ENCODE data around the gene PIEZO1. TPM values are rescaled to one million over a fixed set of nuclear protein-coding genes. Genes with fewer than 3 reads are reported as not detected.
"Not testable (repeated sequence)": the region's sequence is repeated elsewhere in the genome, so short reads cannot be mapped to it uniquely, and the experiment has no call there.

Gene PIEZO1
- polyA plus RNA-seq, 4 donors = 25.6 to 55.5 (median 32.9) TPM

DNA sequence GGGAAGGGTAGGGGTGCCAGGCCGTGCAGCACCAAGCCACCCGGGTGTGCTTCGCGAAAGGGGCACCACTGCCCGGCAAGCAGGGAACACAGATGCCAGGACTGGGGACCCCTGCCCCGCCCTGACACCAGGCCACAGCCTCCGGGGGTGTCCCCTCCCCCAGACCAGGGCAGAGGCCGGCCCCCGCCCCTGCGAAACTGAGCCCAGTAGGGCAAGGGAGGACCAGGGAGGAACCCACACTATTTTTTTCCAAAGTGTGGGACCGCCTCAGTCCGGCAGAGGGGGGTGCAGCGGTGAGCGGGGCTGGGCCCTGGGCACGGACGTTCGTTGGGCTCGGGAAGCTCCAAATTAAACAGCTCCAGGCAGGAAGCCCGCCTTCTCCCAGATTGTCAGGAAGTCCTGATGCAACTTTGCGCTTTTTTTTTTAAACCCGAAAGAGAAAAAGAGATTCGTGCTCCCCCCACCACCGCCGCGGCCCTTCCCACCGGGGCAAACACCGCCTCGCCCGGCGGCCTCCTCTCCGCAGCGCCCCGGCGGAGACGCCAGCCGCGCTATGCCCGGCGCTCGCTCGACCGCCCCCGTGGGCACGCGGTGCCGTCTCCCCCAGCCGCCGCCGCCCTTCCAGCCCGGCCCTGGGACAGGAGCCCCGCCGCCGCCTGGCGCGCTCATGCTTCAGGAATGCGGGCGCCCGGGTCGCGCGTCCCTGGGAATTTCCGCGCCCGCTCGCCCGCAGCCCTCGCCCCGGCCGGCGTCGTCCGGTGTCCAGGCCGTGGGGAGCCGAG, 755 bp downstream of the PIEZO1 start:
- no peak for DNase-seq (ENCODE audit: low read depth in 4 of 4, low spot score in 3 of 4)

- DNase-seq (ENCODE audit: low read depth in 4 of 4, low spot score in 3 of 4) = no peak
These were observed 1.5 kb downstream of the PIEZO1 start for GRCh38 chr16:88783391-88784073.

- DNase-seq (ENCODE audit: low read depth in 4 of 4, low spot score in 3 of 4) = no peak
These were observed 2.3 kb downstream of the PIEZO1 start for GRCh38 chr16:88782454-88783390.

DNA sequence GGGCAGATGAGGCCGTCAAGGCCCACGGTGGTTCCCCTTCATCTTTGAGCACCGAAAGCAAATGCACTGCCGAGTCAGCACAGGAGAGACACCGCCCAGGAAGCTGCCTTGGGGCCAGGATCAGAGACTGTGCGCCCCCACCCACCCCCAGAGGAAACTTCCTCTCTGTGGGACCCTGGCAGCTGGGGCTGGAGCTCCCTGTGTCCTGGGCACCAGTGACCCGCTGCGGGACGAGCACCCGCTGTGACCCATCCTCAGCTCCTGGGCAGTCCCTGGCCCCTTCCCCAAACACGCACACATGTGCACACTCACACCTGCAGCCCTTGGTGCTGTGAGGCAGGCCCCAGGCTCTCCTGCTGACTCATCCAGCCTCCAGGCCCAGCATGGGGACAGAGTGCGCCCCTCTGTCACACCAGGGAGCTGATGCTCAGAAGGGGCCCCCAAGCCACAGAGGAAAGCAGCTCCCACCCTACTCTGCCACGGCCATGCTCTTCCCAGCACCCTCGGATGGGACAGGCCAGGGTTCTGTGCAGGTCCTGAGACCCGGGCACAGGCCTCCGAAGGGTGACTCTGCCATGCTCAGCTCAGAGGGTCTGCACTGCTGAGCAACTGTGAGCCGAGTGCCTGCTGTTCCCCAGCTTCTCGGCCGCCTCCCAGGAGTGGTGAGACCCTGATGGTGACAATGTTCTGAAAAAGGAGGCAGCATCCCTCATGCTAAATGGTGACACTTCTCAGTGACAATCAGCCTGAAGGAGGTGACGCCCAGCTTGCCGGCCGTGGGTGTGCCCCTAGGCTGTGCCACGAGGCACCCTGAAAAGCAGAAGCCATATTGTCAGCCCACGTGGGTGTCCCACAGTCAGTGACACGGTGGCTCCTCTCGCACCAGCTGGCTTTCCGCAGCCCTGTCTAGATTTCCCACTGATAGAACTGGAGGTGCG, 3.6 kb downstream of the PIEZO1 start:
- DNase-seq (ENCODE audit: low read depth in 4 of 4, low spot score in 3 of 4) = no peak

DNA sequence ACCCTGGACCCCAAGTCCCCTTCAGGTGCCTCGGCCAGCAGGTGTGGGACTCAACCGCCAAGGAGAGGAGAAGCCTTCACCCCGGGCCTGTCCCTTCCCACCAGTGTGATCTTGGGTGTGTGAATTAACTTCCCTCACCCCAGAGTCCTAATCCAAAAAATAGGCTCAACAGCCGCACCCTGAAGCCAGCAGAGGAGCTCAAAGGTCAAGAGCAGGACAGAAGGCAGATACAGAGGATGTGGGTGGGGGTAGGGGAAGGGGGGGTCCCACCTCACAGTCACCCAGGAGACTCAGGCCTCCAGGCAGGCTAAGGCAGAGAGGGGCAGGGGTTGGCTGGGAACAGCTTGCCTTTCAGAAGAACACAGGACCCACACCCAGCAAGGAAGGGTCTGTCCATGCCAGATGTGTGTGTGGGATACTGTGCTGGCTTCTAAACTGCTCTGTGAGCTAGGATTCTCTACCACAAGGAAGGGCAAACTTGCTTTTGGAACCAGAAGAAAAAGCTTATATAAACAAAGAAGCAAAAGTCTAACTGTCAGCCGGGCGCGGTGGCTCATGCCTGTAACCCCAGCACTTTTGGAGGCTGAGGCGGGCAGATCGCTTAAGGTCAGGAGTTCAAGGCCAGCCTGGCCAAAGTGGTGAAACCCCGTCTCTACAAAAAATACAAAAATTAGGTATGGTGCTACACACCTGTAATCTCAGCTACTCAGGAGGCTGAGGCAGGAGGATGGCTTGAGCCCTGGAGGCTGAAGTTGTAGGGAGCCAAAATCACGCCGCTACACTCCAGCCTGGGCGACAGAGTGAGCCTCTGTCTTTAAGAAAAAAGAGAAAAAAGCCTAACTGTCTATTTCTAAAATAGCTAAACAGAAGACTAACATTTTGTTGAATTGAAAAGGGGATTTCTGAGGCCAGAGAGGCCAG, 4.6 kb downstream of the PIEZO1 start:
- no peak for DNase-seq (ENCODE audit: low read depth in 4 of 4, low spot score in 3 of 4)

DNA sequence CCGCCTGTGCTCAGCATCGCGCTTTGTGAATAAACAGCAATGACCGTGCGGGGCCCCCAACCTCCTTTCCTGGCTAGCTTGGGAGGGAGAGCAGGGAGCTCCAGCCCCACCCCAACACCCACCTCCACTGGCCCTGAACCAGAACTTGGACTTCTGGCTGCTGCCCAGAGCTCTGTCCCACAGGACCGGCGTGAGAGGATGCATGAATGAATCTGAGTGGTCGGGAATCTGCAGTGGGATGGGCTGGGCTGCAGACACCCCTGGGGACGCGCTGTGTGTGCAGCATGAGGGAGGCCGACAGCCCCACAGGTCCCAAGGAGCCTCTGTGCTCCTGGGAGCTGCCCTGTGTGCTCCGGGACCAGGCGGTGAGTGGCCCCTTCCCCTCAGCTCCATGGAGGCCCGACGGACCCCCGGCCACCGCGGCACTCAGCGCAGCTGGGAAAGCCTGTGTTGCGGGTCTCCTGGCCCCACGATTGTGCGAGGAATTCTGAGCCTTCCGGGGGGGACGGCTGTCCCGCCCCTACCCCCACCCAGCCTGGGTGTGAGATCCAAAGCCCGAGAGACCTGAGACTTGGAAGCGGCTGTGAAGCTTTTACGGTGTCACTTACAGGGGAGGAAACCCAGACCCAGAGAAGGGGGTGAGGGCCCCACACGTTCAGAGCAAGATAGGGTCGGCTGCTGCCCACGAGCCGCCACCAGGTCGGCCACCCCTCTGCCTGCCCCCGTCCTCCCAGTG, 5.4 kb downstream of the PIEZO1 start:
- no peak for DNase-seq (ENCODE audit: low read depth in 4 of 4, low spot score in 3 of 4)

DNA sequence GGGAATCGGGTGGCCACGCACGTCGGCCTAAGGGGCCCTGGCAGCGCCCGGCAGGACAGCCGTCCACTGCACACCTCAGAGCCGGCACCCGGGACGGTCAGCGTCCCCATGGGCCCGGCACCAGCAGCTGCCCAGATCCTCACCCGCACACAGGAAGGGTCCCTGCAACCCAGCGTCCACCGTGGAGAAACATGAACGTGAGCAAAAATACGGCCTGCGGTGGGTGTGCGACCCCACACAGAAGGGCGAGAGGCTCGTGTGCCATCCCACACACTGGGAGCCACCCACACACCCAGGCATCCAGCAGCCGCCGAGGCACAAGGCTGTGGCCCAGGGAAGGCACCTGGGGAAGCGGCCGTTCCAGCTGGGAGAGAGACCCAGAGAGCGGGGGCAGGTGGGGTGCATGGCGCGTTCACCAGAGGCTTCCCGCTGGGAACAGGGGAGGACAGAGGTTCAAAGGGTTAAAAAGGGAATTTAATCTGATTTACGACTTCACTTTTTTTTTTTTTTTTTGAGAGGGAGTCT, 6.4 kb downstream of the PIEZO1 start:
- DNase-seq (ENCODE audit: low read depth in 4 of 4, low spot score in 3 of 4) = no peak

DNA sequence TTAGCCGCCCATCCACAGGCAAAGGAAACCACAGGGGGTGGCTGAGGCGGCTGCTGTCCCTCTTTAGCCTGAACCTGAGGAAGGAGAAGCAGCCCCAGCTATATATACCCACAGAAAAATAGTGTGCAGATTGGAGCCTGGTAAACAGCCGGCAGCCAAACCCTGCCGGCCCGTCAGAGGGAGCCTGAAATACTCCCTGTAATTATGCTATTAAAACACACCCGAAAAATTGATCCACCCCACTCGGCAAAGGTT, 6.8 kb downstream of the PIEZO1 start:
- DNase-seq (ENCODE audit: low read depth in 4 of 4, low spot score in 3 of 4) = no peak

GRCh38 chr16:88777471-88778270, 7.3 kb downstream of the PIEZO1 start:
- no peak for DNase-seq (ENCODE audit: low read depth in 4 of 4, low spot score in 3 of 4)

GRCh38 chr16:88775825-88776224, 9.2 kb downstream of the PIEZO1 start:
- DNase-seq (ENCODE audit: low read depth in 4 of 4, low spot score in 3 of 4) = no peak

GRCh38 chr16:88774544-88775393, 10.3 kb downstream of the PIEZO1 start:
- no peak for DNase-seq (ENCODE audit: low read depth in 4 of 4, low spot score in 3 of 4)

DNA sequence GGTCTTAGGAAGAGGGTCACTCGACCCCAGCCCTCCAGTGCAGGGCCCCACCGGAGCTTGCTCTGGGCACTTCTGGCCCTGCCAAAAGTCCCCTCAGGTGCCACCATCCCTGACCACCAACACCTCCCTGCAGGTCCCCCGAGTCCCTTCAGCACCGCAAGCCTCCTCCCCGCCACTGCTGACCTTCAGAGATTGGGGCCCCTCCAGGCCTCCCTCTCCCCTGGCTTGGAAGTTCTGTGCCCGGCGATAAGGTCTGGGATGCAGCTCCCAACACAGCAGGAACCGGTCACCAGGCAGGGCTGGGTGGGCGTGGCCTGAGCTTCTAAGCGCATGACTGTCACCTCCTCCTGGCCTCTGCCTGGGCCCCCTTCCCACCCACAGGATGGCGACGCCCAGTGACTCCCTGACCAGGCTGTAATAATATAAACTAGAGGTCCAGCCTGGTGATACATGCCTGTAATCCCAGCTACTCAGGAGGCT, 11.2 kb downstream of the PIEZO1 start:
- DNase-seq (ENCODE audit: low read depth in 4 of 4, low spot score in 3 of 4) = no peak

DNA sequence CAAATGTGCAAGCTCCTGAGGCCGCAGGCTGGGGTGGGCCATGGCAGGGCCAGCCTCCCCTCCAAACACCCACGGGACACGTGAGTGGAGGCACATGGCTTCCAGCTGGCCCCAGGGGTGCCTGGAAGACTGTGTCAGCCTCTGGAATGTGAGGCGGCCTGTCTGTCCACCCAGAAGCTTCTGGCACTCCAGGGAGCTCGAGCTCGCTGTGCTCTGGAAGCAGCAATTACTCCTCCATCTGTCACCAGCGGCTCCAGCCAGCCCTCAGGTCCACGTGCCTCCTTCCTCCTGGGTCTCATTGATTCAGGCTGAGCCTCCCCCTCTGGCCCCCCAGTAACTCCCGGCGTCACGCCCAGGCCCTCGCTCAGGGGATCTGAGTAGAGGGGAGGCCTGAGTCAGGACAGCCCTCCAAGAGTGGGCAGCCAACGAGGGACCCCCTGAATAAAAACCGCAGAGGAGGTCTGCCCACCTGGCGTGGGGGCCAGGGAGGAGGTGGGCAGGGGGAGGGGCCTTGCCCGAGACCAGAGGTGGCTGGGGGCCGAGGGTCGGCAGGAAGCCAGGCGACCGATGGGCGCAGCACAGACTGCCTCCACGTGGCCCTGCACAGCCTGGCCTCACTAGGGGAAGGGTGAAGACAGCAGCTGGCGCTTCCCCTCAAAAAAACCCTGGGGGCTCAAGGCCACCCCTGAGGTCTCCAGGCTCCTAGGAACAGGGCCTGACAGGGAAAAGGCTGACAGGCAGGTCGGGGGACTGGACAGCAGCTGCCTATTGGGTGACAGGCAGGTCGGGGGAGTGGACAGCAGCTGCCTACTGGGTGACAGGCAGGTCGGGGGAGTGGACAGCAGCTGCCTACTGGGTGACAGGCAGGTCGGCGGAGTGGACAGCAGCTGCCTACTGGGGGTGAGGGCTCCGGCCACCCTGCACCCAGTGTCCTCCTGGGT, 11.9 kb downstream of the PIEZO1 start:
- no peak for DNase-seq (ENCODE audit: low read depth in 4 of 4, low spot score in 3 of 4)

GRCh38 chr16:88771781-88772180, 13.2 kb downstream of the PIEZO1 start:
- not testable (repeated sequence) for DNase-seq (ENCODE audit: low read depth in 4 of 4, low spot score in 3 of 4)

GRCh38 chr16:88771294-88771772, 13.7 kb downstream of the PIEZO1 start:
- DNase-seq (ENCODE audit: low read depth in 4 of 4, low spot score in 3 of 4) = no peak

Data from right renal pelvis (tissue), 4 donors.